ENCODE measurements around the gene CFAP92. TPM values are rescaled to one million over a fixed set of nuclear protein-coding genes. Genes with fewer than 3 reads are reported as not detected.

The CFAP92 gene
- total RNA-seq, 1 experiment from 2014 or later, result 0.18 TPM

GRCh38 chr3:128919988-128920387 lies 73.9 kb downstream of the CFAP92 start:
- no peak overlapping the region for H3K27ac ChIP-seq (ENCODE audit: low read length)
- H3K27me3 ChIP-seq (ENCODE audit: control insufficient read depth, insufficient read depth, low read length), result no peaks in the 10 kb centered on the region
- no TSS peak for BruUV-seq (replicated peaks)
- peaks cover 22% of the 10 kb centered on the region for H3K9me3 ChIP-seq (ENCODE audit: control insufficient read depth, insufficient read depth, low read depth, low read length)
- in situ Hi-C loops (cut with HindIII; ENCODE audit: low pct_unique_long_range_greater_than_20kb, low sequenced_read_pairs), result no loop called here
- DNase-seq (ENCODE audit: low read depth, low spot score) (no peak), ATAC-seq (no peak)
- TF ChIP-seq SIN3A (IDR thresholded peaks at IDR 0.05; ENCODE audit: borderline replicate concordance, insufficient read depth, low read depth, low read length), result no peak
- TF ChIP-seq, protein P1, sequence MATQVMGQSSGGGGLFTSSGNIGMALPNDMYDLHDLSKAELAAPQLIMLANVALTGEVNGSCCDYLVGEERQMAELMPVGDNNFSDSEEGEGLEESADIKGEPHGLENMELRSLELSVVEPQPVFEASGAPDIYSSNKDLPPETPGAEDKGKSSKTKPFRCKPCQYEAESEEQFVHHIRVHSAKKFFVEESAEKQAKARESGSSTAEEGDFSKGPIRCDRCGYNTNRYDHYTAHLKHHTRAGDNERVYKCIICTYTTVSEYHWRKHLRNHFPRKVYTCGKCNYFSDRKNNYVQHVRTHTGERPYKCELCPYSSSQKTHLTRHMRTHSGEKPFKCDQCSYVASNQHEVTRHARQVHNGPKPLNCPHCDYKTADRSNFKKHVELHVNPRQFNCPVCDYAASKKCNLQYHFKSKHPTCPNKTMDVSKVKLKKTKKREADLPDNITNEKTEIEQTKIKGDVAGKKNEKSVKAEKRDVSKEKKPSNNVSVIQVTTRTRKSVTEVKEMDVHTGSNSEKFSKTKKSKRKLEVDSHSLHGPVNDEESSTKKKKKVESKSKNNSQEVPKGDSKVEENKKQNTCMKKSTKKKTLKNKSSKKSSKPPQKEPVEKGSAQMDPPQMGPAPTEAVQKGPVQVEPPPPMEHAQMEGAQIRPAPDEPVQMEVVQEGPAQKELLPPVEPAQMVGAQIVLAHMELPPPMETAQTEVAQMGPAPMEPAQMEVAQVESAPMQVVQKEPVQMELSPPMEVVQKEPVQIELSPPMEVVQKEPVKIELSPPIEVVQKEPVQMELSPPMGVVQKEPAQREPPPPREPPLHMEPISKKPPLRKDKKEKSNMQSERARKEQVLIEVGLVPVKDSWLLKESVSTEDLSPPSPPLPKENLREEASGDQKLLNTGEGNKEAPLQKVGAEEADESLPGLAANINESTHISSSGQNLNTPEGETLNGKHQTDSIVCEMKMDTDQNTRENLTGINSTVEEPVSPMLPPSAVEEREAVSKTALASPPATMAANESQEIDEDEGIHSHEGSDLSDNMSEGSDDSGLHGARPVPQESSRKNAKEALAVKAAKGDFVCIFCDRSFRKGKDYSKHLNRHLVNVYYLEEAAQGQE (IDR thresholded peaks at IDR 0.05; ENCODE audit: insufficient read depth in 1 of 2, low read depth in 2 of 2, low read length in 1 of 2), result no peak
- TF ChIP-seq POLR2AphosphoS5 (IDR thresholded peaks at IDR 0.05; ENCODE audit: low read depth, low read length), result no peak
- TF ChIP-seq CTCF (IDR thresholded peaks at IDR 0.05), result no peak
- no peak for TF ChIP-seq TCF7L2 (IDR thresholded peaks at IDR 0.05; ENCODE audit: low read depth, low read length)
- ChIA-PET CTCF (no interaction called here), POLR2A (no interaction called here)
- no peak overlapping the region for H3K4me3 ChIP-seq (ENCODE audit: low read depth in 2 of 2, low read length in 2 of 2)
- H3K4me1 ChIP-seq (ENCODE audit: control insufficient read depth, insufficient read depth, low read length), result no peaks in the 10 kb centered on the region
- H3K36me3 ChIP-seq (ENCODE audit: control insufficient read depth, insufficient read depth, low read length), result no peaks in the 10 kb centered on the region
- intact Hi-C loops (cut with micrococcal nuclease; ENCODE audit: unreplicated experiment), result loop anchor here (5.0 kb wide), 1 partner anchor 238 kb away; no protein-coding TSS in a partner anchor

DNA sequence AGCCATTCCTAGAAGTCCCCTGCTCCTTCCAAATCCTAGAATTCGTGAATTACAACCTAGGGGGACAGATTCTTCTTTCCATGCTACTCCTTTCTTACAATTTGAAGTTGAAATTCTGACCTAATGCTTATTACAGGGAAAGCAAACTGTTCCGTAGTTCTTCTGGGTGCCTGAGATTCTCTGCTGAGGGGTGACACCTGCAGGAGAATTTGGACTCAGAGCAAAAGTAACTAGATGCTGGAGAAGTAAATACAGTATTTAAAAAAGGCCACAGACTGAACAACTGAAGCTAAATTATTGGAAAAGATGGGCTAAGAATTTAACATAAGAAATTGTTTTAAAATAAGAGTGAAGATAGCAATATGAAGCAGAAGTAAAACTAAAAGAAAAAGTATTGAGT lies 76.6 kb downstream of the CFAP92 start:
- CTCF ChIA-PET, result no interaction called here

More for the DNA sequence above, 76.6 kb downstream of the CFAP92 start:
- no TSS peak for BruUV-seq (replicated peaks)
- POLR2A ChIA-PET, result no interaction called here
- Histone ChIP-seq H3K36me3 (ENCODE audit: control insufficient read depth, insufficient read depth, low read length) (peaks cover 15% of the 10 kb centered on the region), H3K9me3 (ENCODE audit: control insufficient read depth, insufficient read depth, low read depth, low read length) (peaks cover 10% of the 10 kb centered on the region), H3K4me3 (ENCODE audit: low read depth in 2 of 2, low read length in 2 of 2) (no peak overlapping the region), H3K4me1 (ENCODE audit: control insufficient read depth, insufficient read depth, low read length) (no peaks in the 10 kb centered on the region), H3K27ac (ENCODE audit: low read length) (no peak overlapping the region), H3K27me3 (ENCODE audit: control insufficient read depth, insufficient read depth, low read length) (no peaks in the 10 kb centered on the region)
- in situ Hi-C loops (cut with HindIII; ENCODE audit: low pct_unique_long_range_greater_than_20kb, low sequenced_read_pairs) (no loop called here), intact Hi-C loops (cut with micrococcal nuclease; ENCODE audit: unreplicated experiment) (no loop called here)
- DNase-seq (ENCODE audit: low read depth, low spot score) (no peak), ATAC-seq (no peak)
- TF ChIP-seq POLR2AphosphoS5 (IDR thresholded peaks at IDR 0.05; ENCODE audit: low read depth, low read length) (no peak), TCF7L2 (IDR thresholded peaks at IDR 0.05; ENCODE audit: low read depth, low read length) (no peak), SIN3A (IDR thresholded peaks at IDR 0.05; ENCODE audit: borderline replicate concordance, insufficient read depth, low read depth, low read length) (no peak)
- TF ChIP-seq, protein P1 (IDR thresholded peaks at IDR 0.05; ENCODE audit: insufficient read depth in 1 of 2, low read depth in 2 of 2, low read length in 1 of 2), result no peak

Measured in Panc1 (cell line).